Measurements from ENCODE around the gene INPPL1. TPM values are rescaled to one million over a fixed set of nuclear protein-coding genes. Genes with fewer than 3 reads are reported as not detected.

INPPL1 gene
- total and polyA plus RNA-seq, 2 donors (not counting 3 experiments of a cell fraction or from before 2014, with no cell fraction given): 125 to 184 TPM

- dilution Hi-C loops (cut with MboI; ENCODE audit: extremely low pct_ligation_motif_present, low sequenced_read_pairs) (no loop called here), intact Hi-C loops (cut with micrococcal nuclease) (no loop called here)
- H3K4me3 ChIP-seq (replicated peaks in 1 of 3; ENCODE audit: insufficient read depth in 1 of 3, low read depth in 1 of 3, low read length in 3 of 3): no peak overlapping the region
- no peak for TF ChIP-seq FOS (IDR thresholded peaks at IDR 0.05; ENCODE audit: borderline replicate concordance, insufficient read depth, low read length)
- no peak for TF ChIP-seq POLR2AphosphoS5 (IDR thresholded peaks at IDR 0.05; ENCODE audit: insufficient read depth, low read depth, low read length)
- TF ChIP-seq, protein P1, sequence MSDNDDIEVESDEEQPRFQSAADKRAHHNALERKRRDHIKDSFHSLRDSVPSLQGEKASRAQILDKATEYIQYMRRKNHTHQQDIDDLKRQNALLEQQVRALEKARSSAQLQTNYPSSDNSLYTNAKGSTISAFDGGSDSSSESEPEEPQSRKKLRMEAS (IDR thresholded peaks at IDR 0.05; ENCODE audit: insufficient read depth, insufficient read length): no peak
- TF ChIP-seq POLR2A (IDR thresholded peaks at IDR 0.05; ENCODE audit: low read depth, low read length): no peak
- no peak for TF ChIP-seq EZH2 (IDR thresholded peaks at IDR 0.05; ENCODE audit: borderline replicate concordance, low read depth, low read length, severe bottlenecking)
- TF ChIP-seq JUN (IDR thresholded peaks at IDR 0.05; ENCODE audit: borderline replicate concordance, insufficient read depth, insufficient read length, low read depth): no peak
- TF ChIP-seq, protein P2, sequence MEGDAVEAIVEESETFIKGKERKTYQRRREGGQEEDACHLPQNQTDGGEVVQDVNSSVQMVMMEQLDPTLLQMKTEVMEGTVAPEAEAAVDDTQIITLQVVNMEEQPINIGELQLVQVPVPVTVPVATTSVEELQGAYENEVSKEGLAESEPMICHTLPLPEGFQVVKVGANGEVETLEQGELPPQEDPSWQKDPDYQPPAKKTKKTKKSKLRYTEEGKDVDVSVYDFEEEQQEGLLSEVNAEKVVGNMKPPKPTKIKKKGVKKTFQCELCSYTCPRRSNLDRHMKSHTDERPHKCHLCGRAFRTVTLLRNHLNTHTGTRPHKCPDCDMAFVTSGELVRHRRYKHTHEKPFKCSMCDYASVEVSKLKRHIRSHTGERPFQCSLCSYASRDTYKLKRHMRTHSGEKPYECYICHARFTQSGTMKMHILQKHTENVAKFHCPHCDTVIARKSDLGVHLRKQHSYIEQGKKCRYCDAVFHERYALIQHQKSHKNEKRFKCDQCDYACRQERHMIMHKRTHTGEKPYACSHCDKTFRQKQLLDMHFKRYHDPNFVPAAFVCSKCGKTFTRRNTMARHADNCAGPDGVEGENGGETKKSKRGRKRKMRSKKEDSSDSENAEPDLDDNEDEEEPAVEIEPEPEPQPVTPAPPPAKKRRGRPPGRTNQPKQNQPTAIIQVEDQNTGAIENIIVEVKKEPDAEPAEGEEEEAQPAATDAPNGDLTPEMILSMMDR (IDR thresholded peaks at IDR 0.05; ENCODE audit: extremely low read depth in 1 of 2, insufficient read depth in 1 of 2, low read depth in 1 of 2, low read length in 2 of 2): no peak
- no peak for TF ChIP-seq MYC (IDR thresholded peaks at IDR 0.05; ENCODE audit: low read depth, low read length)
- no peak for TF ChIP-seq GATA2 (IDR thresholded peaks at IDR 0.05; ENCODE audit: insufficient read depth, insufficient read length, low read depth, low read length)
- no peak overlapping the region for H3K4me2 ChIP-seq (ENCODE audit: insufficient read depth, low read length)
- ChIA-PET CTCF (interaction anchor here (1.0 to 2.4 kb wide), 2 partner anchors 36 to 154 kb away, joined by 3 to 14 read pairs; no protein-coding TSS in a partner anchor), POLR2A (no interaction called here)
- H2AFZ ChIP-seq (ENCODE audit: low read depth, low read length): no peak overlapping the region
- no peaks in the 10 kb centered on the region for H3K9me1 ChIP-seq (replicated peaks; ENCODE audit: control insufficient read depth, extremely low read depth, insufficient read depth, low read length)
- no peaks in the 10 kb centered on the region for H3K4me1 ChIP-seq (ENCODE audit: control insufficient read depth, extremely low read depth, insufficient read depth, low read length)
- H3K27me3 ChIP-seq (ENCODE audit: control insufficient read depth in 2 of 2, insufficient read depth in 2 of 2, low read length in 2 of 2): peaks cover 11% of the 10 kb centered on the region in 2 experiments
- H3K27ac ChIP-seq (ENCODE audit: insufficient read depth, low read depth, low read length): no peak overlapping the region
- DNase-seq (ENCODE audit: low read depth, low spot score) (no peak), FAIRE-seq (no peak)
- H3K79me2 ChIP-seq (ENCODE audit: control insufficient read depth, insufficient read depth, low read length): no peaks in the 10 kb centered on the region
- H3K9ac ChIP-seq (replicated peaks; ENCODE audit: extremely low read depth, insufficient read depth, low read length): no peak overlapping the region
- H4K20me1 ChIP-seq (replicated peaks; ENCODE audit: control insufficient read depth, extremely low read depth, insufficient read depth, low read length): no peaks in the 10 kb centered on the region
- no peaks in the 10 kb centered on the region for H3K9me3 ChIP-seq (replicated peaks; ENCODE audit: control insufficient read depth, insufficient read depth, low read length)
- no TSS peak for BruUV-seq (replicated peaks)
- no peaks in the 10 kb centered on the region for H3K36me3 ChIP-seq (ENCODE audit: control insufficient read depth in 2 of 2, extremely low read depth in 1 of 2, insufficient read depth in 2 of 2, low read length in 2 of 2)
Observed at GRCh38 chr11:72179049-72179803, 45.3 kb upstream of the INPPL1 start.

Measured in endothelial cell of umbilical vein (primary cell).